Lower leg skin (tissue), 3 donors: ENCODE measurements around the gene PLEKHM3.

ENCODE experiments used
- CTCF ChIP-seq, 3 donors: fragments of 450-650 bp; IDR thresholded peaks; one replicate each; pipeline ENCODE4 v1.5.1; 2016; ENCODE audit warnings: antibody characterized with exemption in 3 of 3, mild to moderate bottlenecking in 3 of 3, moderate library complexity in 2 of 3
- POLR2A ChIP-seq, 2 donors: fragments of 450-650 bp; IDR thresholded peaks; one replicate each; pipeline ENCODE4 v1.6.1; 2016 to 2017; ENCODE audit warnings: antibody characterized with exemption in 2 of 2, mild to moderate bottlenecking in 1 of 2, moderate library complexity in 1 of 2

- TF ChIP-seq CTCF (IDR thresholded peaks at IDR 0.05) (no peak), POLR2A (IDR thresholded peaks at IDR 0.05) (no peak)
Observed at GRCh38 chr2:207839575-207839974, 185.8 kb downstream of the PLEKHM3 start.
